Activated CD8-positive, alpha-beta memory T cell treated with anti-CD3 and anti-CD28 coated beads for 1 hour (primary cell): ENCODE data around the gene BCORL1.
A peak's percentile ranks its signal among the peaks of the same experiment; 100 is the strongest.

Source experiments
- DNase-seq, 2 donors: peaks; one replicate each; pipeline ENCODE4 v3.0.0-alpha.2; 2020; ENCODE audit warnings: low read depth in 1 of 2; ENCODE audit errors: extremely low read depth in 1 of 2

Gene BCORL1, protein sequence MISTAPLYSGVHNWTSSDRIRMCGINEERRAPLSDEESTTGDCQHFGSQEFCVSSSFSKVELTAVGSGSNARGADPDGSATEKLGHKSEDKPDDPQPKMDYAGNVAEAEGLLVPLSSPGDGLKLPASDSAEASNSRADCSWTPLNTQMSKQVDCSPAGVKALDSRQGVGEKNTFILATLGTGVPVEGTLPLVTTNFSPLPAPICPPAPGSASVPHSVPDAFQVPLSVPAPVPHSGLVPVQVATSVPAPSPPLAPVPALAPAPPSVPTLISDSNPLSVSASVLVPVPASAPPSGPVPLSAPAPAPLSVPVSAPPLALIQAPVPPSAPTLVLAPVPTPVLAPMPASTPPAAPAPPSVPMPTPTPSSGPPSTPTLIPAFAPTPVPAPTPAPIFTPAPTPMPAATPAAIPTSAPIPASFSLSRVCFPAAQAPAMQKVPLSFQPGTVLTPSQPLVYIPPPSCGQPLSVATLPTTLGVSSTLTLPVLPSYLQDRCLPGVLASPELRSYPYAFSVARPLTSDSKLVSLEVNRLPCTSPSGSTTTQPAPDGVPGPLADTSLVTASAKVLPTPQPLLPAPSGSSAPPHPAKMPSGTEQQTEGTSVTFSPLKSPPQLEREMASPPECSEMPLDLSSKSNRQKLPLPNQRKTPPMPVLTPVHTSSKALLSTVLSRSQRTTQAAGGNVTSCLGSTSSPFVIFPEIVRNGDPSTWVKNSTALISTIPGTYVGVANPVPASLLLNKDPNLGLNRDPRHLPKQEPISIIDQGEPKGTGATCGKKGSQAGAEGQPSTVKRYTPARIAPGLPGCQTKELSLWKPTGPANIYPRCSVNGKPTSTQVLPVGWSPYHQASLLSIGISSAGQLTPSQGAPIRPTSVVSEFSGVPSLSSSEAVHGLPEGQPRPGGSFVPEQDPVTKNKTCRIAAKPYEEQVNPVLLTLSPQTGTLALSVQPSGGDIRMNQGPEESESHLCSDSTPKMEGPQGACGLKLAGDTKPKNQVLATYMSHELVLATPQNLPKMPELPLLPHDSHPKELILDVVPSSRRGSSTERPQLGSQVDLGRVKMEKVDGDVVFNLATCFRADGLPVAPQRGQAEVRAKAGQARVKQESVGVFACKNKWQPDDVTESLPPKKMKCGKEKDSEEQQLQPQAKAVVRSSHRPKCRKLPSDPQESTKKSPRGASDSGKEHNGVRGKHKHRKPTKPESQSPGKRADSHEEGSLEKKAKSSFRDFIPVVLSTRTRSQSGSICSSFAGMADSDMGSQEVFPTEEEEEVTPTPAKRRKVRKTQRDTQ (N-terminal part only)

GRCh38 chrX:129982300-129983251 is at the start of gene BCORL1:
BCORL1 (plus strand) TSS chrX:129982635; CDS start chrX:130005232, 22,597 bp downstream.
- peak; percentile 63 to 76 for DNase-seq

DNA sequence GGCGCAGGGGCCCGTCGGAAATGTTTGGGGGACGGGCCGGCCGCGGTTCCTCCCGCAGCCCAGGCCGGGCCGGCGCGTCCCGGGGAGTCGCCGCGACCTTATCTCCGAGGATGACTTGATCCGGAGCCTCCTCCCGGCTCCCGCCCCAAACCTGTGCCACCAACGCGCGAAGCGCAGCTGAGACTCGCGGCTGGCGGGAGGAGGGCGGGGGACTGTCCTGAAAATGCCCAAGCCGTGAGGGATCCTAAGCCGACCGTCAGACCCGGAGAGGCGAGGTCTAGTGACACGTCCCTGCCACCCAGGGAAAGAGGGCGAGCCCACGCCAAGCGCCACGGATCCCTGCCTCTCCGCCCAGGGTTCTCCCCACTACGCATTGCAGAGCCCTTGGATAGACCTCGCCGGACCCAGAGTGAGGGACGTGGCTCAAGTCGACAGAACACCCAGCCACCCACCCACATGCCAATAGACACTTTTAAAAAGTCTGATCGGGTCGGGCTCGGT is 49.6 kb upstream of the BCORL1 start:
- DNase-seq, result no peak

DNA sequence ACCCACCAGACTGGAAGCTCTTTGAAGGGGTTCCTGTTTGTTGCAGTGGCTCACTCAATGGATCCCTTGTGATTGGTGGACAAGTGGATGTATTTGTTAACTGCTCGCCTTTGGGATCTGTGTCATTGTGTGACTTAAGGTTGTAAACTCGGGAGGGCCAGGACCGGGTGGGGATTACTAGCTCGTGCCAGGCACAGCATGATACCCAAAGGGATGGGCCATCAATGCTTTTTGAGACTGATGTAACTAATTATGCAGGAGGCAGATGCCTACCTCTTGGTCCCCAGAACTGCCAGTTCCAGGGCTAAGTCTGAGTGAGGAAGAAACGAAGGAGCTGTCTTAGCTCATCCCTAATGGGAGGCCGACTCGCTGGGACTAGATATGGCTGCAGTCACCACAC is 48.7 kb upstream of the BCORL1 start:
- no peak for DNase-seq

GRCh38 chrX:129934461-129934860 is 48.0 kb upstream of the BCORL1 start:
- DNase-seq, result no peak

DNA sequence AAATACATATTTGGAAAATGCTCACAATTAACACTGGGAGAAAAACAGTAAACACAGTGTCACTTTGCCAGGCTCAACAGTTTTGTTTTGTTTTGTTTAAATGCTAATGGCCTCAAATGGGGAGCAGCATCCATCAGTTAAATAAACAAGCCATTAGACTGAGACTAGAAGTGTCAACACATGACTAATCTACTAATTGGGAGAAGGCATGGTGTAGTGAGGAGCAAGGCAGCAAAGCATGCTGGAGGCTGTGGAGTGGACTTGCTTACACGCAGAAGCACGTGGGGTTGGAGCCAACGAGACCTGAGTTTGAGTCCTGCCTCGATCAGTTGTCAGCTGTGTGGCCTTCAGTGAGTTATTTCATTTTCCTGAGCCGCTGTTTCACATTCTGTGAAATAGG is 47.5 kb upstream of the BCORL1 start:
- no peak for DNase-seq

DNA sequence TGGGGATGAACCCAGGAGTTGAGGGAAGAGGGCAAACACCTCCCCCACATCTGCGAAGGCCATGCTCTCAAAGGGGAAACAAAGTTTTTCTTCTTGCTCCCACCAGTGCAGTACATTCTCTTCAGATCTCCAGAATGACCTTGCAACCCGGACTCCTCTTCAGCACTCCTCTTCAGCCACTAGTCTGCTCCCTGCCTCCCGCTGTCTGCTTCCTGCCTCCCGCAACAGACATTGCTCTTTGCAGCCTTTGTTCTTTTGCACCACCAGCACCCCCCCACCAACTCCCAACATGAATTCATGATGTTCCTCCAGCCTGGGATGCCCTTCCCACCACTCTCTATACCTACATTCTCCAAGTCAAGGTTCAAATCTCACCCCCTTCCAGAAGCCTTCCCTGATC is 44.4 kb upstream of the BCORL1 start:
- no peak for DNase-seq

DNA sequence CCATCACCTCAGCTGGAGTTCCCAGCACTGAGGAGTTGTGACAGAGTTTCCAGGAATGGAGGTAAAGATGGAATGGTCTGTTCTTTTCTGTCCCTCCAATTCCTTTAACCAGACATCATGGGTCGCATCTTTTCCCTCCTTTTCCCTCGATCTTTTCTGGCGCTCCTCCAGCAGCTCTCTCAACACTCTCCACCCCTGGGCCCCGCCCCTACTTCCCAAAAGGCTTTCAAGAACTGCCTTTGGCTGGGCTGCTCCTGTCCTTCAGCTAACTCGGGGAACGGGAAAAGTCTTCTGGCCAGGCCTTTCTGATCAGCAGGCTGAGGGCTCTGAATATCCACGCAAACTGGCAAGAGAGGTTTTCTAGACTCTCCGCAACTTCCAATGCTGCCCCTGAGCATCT is 42.4 kb upstream of the BCORL1 start:
- no peak for DNase-seq

DNA sequence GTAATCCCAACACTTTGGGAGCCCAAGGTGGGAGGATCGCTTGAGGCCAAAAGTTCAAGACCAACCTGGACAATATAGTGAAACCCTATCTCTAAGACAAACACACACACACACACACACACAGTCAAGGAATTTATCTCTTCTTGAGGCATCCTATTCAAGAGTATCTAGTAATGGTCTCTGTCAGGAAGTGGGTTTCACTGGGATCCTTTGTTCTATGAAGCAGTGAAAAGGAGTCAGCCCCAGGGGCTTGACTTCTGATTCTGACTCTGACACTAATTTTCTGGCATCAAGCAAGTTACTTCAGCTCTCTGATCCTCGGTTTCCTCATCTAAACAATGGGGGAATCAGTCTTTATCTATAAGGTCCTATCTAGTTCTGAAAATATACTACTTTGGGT is 41.7 kb upstream of the BCORL1 start:
- DNase-seq, result no peak

DNA sequence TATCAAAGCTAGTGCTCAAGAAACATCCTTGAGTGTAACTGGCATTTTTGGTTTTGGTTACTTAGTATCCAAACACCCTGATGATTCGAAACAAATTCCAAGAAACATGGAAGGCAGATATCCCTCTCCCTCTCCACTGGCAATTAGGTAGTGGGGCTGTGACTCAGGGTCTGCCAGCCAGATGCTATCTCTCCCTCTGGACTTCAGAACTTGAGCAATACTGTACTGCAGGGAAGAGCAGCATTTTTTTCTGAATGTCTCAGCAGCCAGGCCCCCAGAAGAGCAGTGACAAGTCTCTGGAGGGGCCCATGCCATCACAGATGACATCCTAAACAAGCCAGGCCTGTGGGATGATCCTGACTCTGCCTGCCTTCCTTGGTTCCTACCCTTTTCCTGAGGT is 37.3 kb upstream of the BCORL1 start:
- no peak for DNase-seq

DNA sequence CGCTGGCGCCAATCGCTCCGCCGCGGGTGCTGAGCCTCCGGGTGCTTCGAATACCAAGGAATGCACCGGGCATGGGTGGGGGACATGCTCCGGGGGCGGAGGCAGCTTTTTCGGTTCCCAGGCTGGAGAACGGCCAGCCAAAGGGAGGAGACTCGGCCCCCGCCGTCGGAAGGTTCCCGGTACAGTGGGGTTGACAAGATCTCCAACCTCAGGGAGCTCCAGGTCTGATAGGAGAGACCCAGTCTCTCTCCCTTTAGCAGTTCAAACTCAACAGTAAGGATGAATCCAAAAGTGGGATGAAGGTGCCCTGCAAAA is 29.1 kb upstream of the BCORL1 start:
- no peak for DNase-seq

GRCh38 chrX:129953881-129954280 is 28.6 kb upstream of the BCORL1 start:
- no peak for DNase-seq

DNA sequence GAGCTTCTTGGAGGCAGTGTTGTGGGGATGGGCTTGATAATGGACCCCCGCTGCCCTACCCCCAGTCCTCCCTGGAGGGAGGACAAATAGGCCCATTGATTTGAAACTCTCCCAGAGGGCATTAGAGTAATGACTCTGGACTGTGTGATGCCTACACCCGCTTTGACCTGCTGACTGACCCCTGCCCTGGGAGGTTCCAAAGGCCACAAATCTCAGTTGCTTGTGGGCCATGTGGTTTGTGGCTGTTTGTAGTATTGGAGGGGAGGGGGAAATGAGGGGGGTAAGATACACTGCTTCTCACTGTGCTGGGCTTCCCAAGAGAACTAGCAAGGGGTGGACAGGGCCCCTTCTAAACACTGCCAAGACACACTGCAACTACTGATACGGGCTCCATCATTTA is 27.6 kb upstream of the BCORL1 start:
- no peak for DNase-seq

DNA sequence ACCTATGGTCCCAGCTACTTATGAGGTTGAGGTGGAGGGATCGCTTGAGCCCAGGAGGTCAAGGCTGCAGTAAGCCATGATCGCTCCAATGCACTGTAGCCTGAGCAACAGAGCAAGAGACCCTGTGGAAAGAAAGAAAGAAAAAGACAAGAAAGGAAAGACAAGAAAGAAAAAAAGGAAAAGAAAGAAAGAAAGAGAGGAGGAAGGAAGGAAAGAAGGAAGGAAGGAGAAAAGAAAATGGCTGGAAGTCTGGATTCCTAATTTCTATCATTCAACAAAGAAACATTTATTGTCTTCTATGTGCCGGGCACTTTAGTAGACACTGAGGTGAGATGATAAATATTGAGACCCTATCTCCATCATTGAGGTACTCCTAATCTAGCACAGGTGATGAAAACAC is 26.8 kb upstream of the BCORL1 start:
- no peak for DNase-seq

DNA sequence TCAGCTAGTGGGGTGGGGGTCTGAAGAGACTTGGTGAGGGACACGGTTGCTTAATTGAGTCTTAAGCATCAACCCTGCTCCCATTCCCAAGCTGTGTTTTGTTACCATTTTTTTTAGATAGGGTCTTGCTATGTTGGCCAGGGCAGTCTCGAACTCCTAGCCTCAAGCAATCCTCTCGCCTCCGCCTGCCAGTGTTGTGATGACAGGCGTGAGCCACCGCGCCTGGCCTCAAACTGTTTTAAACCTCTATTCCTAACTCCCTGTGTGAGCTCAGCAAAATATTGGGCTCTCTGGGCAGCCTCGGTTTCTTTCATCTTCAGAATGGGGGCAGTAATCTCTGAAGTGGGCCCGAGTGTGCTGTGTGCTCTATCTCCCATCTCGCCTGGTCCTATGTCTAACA is 26.3 kb upstream of the BCORL1 start:
- no peak for DNase-seq

DNA sequence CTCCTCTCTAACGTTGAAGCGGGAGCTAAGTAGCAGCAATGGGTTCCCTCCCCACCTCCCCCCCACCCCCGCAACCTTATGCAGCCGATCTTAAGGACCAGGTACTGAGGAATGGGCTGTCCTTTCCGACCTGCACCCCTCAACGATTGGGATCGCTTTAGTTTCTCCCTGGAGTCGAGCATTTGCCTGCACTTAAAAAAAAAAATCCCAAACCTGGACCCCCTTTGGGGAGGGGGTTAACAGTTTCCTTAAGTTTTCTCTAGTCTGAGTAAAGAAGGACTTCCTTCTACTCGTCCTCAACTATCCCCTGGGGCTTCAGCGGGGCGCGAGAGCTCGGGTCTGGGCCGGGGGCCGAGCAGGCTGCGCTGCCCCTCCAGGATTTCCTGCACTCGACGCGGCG is 25.7 kb upstream of the BCORL1 start:
- no peak for DNase-seq

GRCh38 chrX:129957241-129958082 is 25.0 kb upstream of the BCORL1 start:
- no peak for DNase-seq

- no peak for DNase-seq
Measured at GRCh38 chrX:129958083-129958465, 24.4 kb upstream of the BCORL1 start.

DNA sequence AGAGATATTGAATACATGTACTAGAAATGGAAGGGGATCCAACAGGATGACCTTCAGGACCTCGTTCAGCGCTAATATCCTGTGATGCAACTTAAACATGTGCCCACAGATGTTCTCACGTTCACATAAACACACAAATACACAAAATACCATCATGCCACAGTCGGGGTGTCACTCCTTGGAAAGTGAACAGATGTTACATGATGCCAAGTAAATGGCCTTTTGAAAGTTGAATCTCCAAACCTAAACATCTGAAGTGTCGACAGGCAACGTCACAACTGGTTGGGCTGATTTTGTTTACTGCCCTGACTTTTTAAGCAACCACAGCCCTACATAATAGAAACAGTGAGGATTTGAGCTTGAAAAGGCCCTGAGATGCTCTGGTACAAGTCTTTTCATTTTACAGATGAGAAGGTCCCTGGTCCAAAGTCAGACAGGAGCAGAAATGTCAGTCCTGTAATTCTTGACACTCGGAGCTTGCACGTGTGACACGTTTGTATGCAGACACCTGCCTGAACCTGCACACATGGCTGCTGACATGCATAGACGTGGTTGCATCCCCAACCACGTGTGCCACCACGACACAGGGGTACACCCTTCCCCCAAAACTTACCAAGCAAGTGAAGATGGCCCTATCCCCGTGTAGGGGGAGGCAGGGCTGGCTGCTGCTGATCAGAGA is 23.5 kb upstream of the BCORL1 start:
- no peak for DNase-seq

DNA sequence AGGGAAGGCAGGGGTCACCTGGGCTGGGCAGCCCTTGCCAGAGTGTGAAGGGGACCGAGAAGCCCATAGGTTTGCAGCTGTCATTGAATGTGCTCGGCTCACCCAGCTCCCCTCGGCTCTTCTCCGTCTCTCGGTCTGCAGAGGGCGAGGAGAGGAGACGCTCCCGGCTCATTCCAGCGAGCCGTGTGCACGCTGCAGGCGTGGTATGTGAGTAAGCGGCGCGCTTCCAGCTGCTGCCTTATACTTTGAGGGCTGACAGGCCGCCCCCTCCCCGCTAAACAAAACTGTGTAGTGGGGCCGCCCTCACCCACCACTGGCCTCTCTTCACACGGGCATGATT is 23.0 kb upstream of the BCORL1 start:
- no peak for DNase-seq
